ENCODE results near the gene CLPSL1.

DNA sequence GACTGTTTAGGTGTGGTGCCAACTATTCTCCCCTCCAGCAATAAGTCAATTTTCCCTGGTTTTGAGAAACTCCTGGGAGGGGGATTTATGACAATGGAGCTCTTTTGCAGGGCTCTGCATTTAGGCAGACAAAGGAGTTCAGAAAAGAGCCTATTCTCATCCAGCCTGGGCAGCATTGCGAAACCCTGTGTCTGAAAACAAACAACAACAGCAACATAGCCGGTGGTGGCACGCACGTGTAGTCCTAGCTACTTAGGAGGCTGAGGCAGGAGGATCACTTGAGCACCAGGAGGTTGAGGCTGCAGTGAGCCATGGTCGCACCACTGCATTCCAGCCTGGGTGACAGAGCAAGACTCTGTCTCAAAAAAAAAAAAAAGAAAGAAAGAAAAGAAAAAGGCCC is 9.9 kb downstream of the CLPSL1 start:
- TF ChIP-seq, protein P1, sequence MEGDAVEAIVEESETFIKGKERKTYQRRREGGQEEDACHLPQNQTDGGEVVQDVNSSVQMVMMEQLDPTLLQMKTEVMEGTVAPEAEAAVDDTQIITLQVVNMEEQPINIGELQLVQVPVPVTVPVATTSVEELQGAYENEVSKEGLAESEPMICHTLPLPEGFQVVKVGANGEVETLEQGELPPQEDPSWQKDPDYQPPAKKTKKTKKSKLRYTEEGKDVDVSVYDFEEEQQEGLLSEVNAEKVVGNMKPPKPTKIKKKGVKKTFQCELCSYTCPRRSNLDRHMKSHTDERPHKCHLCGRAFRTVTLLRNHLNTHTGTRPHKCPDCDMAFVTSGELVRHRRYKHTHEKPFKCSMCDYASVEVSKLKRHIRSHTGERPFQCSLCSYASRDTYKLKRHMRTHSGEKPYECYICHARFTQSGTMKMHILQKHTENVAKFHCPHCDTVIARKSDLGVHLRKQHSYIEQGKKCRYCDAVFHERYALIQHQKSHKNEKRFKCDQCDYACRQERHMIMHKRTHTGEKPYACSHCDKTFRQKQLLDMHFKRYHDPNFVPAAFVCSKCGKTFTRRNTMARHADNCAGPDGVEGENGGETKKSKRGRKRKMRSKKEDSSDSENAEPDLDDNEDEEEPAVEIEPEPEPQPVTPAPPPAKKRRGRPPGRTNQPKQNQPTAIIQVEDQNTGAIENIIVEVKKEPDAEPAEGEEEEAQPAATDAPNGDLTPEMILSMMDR (IDR thresholded peaks at IDR 0.05; ENCODE audit: borderline replicate concordance, extremely low read depth, low read length, poor library complexity, severe bottlenecking): no peak
- no peak for TF ChIP-seq EZH2 (IDR thresholded peaks at IDR 0.05; ENCODE audit: borderline replicate concordance, low read depth, low read length, severe bottlenecking)
